K562 treated with DMSO at 1 percent for 48 hours (cell line): ENCODE results near the gene SAMD15. TPM values are rescaled to one million over a fixed set of nuclear protein-coding genes. Genes with fewer than 3 reads are reported as not detected.

Experiments used
- total RNA-seq: library from RNA; unstranded; fragments of 300-600 nt; gene quantifications from 2 replicates; pipeline ENCODE4 v1.2.3, GENCODE V29; 2022; ENCODE audit warnings: low replicate concordance; ENCODE audit errors: extremely low read depth

SAMD15 gene
- not detected in 2 replicates for total RNA-seq

DNA sequence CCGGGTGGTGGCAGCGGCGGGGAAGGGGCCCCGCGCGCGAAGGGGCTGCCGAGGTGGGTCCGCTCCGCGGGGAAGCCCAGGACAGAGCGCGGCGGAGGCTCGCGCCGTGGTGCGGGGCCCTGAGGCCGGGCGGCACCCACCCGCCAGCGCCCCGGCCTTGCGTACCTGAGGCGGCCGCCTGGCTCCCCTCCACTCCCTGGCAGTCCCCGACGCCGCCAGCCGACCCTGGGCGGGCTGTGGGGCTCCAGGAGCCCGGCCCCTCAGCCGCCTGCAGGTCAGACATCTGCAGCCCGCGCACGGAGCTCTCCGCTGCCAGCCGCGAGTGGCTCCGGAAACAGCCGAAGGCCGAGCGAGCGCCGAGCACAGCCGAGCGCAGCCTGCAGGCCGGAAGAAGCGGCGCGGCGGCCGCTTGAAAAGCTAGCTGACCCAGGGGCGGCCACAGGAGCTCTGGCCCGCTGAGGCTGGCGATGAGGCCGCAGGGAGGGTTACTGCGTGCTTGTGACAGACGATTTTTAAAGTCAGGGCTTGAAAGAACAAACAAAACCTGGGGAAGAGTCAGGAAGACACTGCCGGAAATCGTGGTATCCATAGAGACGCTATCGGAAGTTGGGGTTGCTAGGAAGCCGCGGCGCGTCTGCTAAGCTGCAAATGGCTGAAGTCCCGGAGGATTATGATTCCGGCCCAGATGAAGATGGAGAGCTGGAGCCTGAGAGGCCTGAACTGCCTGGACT lies at the start of gene SAMD15, which contains the start of gene TMED8:
SAMD15 (plus strand) TSS at position 609 of the 731 bp plus-strand sequence; CDS start at position 649, 40 bp downstream.
TMED8 (minus strand) TSS at position 324 of the 731 bp plus-strand sequence; CDS start at position 283, 41 bp downstream.

GRCh38 chr14:77423423-77423822 lies 46.2 kb downstream of the SAMD15 start, which contains the start of gene NOXRED1:
Gene NOXRED1, minus strand, starts transcription at chr14:77423523. Its CDS starts 634 bp downstream, at chr14:77422889.

Other genes with a start within 250 kb of the SAMD15 start
- gene ZDHHC22, start 235.6 kb upstream of the SAMD15 start, total RNA-seq: not detected in 2 replicates
- gene TMEM63C, start 195.6 kb upstream of the SAMD15 start, total RNA-seq: not detected in 2 replicates
- not detected in 2 replicates for gene NGB, start 106.2 kb upstream of the SAMD15 start, total RNA-seq
- gene POMT2, start 56.5 kb upstream of the SAMD15 start, total RNA-seq: not detected in 2 replicates
- gene GSTZ1, start 56.3 kb upstream of the SAMD15 start, total RNA-seq: not detected in 2 replicates
- gene TMED8, start 285 bp upstream of the SAMD15 start, total RNA-seq: not detected in 2 replicates
- gene NOXRED1, start 46.1 kb downstream of the SAMD15 start, total RNA-seq: not detected in 2 replicates
- gene VIPAS39, start 80.2 kb downstream of the SAMD15 start, total RNA-seq: not detected in 2 replicates
- not detected in 2 replicates for gene AHSA1, start 80.7 kb downstream of the SAMD15 start, total RNA-seq
- gene ISM2, start 121.4 kb downstream of the SAMD15 start, total RNA-seq: not detected in 2 replicates
- gene SPTLC2, start 239.3 kb downstream of the SAMD15 start, total RNA-seq: not detected in 2 replicates